Esophagus muscularis mucosa (tissue), 3 donors: ENCODE data around the gene BORCS6.

ENCODE experiments used
- CTCF ChIP-seq, 3 experiments: fragments of 200-600 bp in 2 of 3; fragments of 450-650 bp in 1 of 3; sonication (generic) in 2 of 3; IDR thresholded peaks; one replicate each; pipeline ENCODE4 v1.5.1; 2017 to 2019; ENCODE audit warnings: antibody characterized with exemption in 3 of 3, mild to moderate bottlenecking in 2 of 3, moderate library complexity in 1 of 3
- EP300 ChIP-seq: sonication (generic); formaldehyde crosslinking; IDR thresholded peaks from one replicate; pipeline ENCODE4 v1.6.1; 2017; ENCODE audit warnings: antibody characterized with exemption

- TF ChIP-seq CTCF (IDR thresholded peaks at IDR 0.05) (no peak), EP300 (no peak)
These were observed 46.2 kb downstream of the BORCS6 start for GRCh38 chr17:8143581-8144400.
